ENCODE data around the gene ZNF541. TPM values are rescaled to one million over a fixed set of nuclear protein-coding genes. Genes with fewer than 3 reads are reported as not detected.

The ZNF541 gene
- total and polyA plus RNA-seq, 2 donors (not counting 3 experiments of a cell fraction or from before 2014, with no cell fraction given) = 0.03 to 0.13 TPM

DNA sequence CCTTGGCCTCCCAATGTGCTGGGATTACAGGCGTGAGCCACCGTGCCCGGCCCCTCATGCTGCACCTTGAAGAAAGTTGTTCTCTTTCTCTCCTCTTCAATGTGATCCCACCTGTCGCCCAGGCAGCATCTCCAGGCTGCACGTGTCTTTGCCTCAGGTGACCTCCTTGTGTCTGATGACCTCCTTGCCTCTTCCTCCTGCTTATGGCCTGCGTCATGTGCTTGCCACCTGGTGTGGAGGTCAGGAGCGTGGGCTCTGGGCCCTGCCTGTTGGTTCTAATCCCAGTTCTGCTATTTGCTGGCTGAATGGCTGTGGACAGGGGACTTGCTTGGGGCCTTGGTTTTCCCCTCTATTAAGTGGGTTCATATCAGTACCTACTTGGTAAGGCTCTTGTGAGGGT, 42.3 kb upstream of the ZNF541 start:
- Histone ChIP-seq H3K9me3 (replicated peaks; ENCODE audit: control insufficient read depth, insufficient read depth, low read length) (no peaks in the 10 kb centered on the region), H3K79me2 (ENCODE audit: control insufficient read depth, insufficient read depth, low read length) (peaks cover 99% of the 10 kb centered on the region), H4K20me1 (replicated peaks; ENCODE audit: control insufficient read depth, extremely low read depth, insufficient read depth, low read length) (peaks cover 5% of the 10 kb centered on the region), H3K36me3 (ENCODE audit: control insufficient read depth in 2 of 2, extremely low read depth in 1 of 2, insufficient read depth in 2 of 2, low read length in 2 of 2) (peaks cover 0 to 5% of the 10 kb centered on the region in 2 experiments), H3K4me1 (ENCODE audit: control insufficient read depth, extremely low read depth, insufficient read depth, low read length) (peaks cover 28% of the 10 kb centered on the region), H3K4me3 (replicated peaks in 1 of 3; ENCODE audit: insufficient read depth in 1 of 3, low read depth in 1 of 3, low read length in 3 of 3) (no peak overlapping the region), H3K27ac (ENCODE audit: insufficient read depth, low read depth, low read length) (no peak overlapping the region), H2AFZ (ENCODE audit: low read depth, low read length) (no peak overlapping the region), H3K27me3 (ENCODE audit: control insufficient read depth in 2 of 2, insufficient read depth in 2 of 2, low read length in 2 of 2) (no peaks in the 10 kb centered on the region), H3K4me2 (ENCODE audit: insufficient read depth, low read length) (no peak overlapping the region), H3K9me1 (replicated peaks; ENCODE audit: control insufficient read depth, extremely low read depth, insufficient read depth, low read length) (no peaks in the 10 kb centered on the region), H3K9ac (replicated peaks; ENCODE audit: extremely low read depth, insufficient read depth, low read length) (no peak overlapping the region)
- dilution Hi-C loops (cut with MboI; ENCODE audit: extremely low pct_ligation_motif_present, low sequenced_read_pairs) (no loop called here), intact Hi-C loops (cut with micrococcal nuclease) (no loop called here)
- ChIA-PET CTCF (no interaction called here), POLR2A (no interaction called here)
- BruUV-seq (replicated peaks) = no TSS peak
- FAIRE-seq (no peak), DNase-seq (ENCODE audit: low read depth, low spot score) (no peak)
- TF ChIP-seq EZH2 (IDR thresholded peaks at IDR 0.05; ENCODE audit: borderline replicate concordance, low read depth, low read length, severe bottlenecking) (no peak), JUN (IDR thresholded peaks at IDR 0.05; ENCODE audit: borderline replicate concordance, insufficient read depth, insufficient read length, low read depth) (no peak), POLR2A (IDR thresholded peaks at IDR 0.05; ENCODE audit: low read depth, low read length) (no peak), FOS (IDR thresholded peaks at IDR 0.05; ENCODE audit: borderline replicate concordance, insufficient read depth, low read length) (no peak), GATA2 (IDR thresholded peaks at IDR 0.05; ENCODE audit: insufficient read depth, insufficient read length, low read depth, low read length) (no peak), POLR2AphosphoS5 (IDR thresholded peaks at IDR 0.05; ENCODE audit: insufficient read depth, low read depth, low read length) (no peak), MYC (IDR thresholded peaks at IDR 0.05; ENCODE audit: low read depth, low read length) (no peak)
- TF ChIP-seq, protein P1, sequence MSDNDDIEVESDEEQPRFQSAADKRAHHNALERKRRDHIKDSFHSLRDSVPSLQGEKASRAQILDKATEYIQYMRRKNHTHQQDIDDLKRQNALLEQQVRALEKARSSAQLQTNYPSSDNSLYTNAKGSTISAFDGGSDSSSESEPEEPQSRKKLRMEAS (IDR thresholded peaks at IDR 0.05; ENCODE audit: insufficient read depth, insufficient read length) = no peak
- TF ChIP-seq, protein P2, sequence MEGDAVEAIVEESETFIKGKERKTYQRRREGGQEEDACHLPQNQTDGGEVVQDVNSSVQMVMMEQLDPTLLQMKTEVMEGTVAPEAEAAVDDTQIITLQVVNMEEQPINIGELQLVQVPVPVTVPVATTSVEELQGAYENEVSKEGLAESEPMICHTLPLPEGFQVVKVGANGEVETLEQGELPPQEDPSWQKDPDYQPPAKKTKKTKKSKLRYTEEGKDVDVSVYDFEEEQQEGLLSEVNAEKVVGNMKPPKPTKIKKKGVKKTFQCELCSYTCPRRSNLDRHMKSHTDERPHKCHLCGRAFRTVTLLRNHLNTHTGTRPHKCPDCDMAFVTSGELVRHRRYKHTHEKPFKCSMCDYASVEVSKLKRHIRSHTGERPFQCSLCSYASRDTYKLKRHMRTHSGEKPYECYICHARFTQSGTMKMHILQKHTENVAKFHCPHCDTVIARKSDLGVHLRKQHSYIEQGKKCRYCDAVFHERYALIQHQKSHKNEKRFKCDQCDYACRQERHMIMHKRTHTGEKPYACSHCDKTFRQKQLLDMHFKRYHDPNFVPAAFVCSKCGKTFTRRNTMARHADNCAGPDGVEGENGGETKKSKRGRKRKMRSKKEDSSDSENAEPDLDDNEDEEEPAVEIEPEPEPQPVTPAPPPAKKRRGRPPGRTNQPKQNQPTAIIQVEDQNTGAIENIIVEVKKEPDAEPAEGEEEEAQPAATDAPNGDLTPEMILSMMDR (IDR thresholded peaks at IDR 0.05; ENCODE audit: extremely low read depth in 1 of 2, insufficient read depth in 1 of 2, low read depth in 1 of 2, low read length in 2 of 2) = no peak
